H9 (cell line): Measurements from ENCODE around the gene ZNF304. TPM values are rescaled to one million over a fixed set of nuclear protein-coding genes. Genes with fewer than 3 reads are reported as not detected.

Experiments used
- DNase-seq: peaks from one replicate; pipeline ENCODE4 v3.0.0-alpha.2; 2017
- H2AFZ ChIP-seq: one replicate; pipeline ENCODE4 v1.6.1; 2013; ENCODE audit warnings: mild to moderate bottlenecking, low read length, control low read depth, moderate library complexity
- H2AK5ac ChIP-seq: 2 replicates; pipeline ENCODE4 v1.6.1; 2013; ENCODE audit warnings: low read length, control low read depth, mixed read lengths; ENCODE audit not compliant: insufficient read length
- H2BK120ac ChIP-seq: one replicate; pipeline ENCODE4 v1.6.1; 2013; ENCODE audit warnings: low read depth, mild to moderate bottlenecking, low read length, control low read depth, inconsistent platforms; ENCODE audit not compliant: poor library complexity, severe bottlenecking
- H2BK12ac ChIP-seq: 2 replicates; pipeline ENCODE4 v1.6.1; 2013; ENCODE audit warnings: low read length, control low read depth, mixed read lengths, low read depth; ENCODE audit not compliant: insufficient read length
- H2BK15ac ChIP-seq: 2 replicates; pipeline ENCODE4 v1.6.1; 2013; ENCODE audit warnings: low read depth, low read length, control low read depth
- H2BK20ac ChIP-seq: one replicate; pipeline ENCODE4 v1.6.1; 2013; ENCODE audit warnings: low read depth, mild to moderate bottlenecking, low read length, control low read depth, inconsistent platforms; ENCODE audit not compliant: poor library complexity, severe bottlenecking
- H2BK5ac ChIP-seq: 2 replicates; pipeline ENCODE4 v1.6.1; 2013; ENCODE audit warnings: low read length, control low read depth, mixed read lengths; ENCODE audit not compliant: insufficient read length
- H3K14ac ChIP-seq: 2 replicates; pipeline ENCODE4 v1.6.1; 2013; ENCODE audit warnings: low read length, control low read depth; ENCODE audit not compliant: insufficient read depth
- H3K18ac ChIP-seq: 2 replicates; pipeline ENCODE4 v1.6.1; 2013; ENCODE audit warnings: low read depth, mild to moderate bottlenecking, mixed read lengths, low read length, control low read depth; ENCODE audit not compliant: insufficient read length
- H3K23ac ChIP-seq: 2 replicates; pipeline ENCODE4 v1.6.1; 2013; ENCODE audit warnings: low read length, control low read depth, mixed read lengths, low read depth; ENCODE audit not compliant: insufficient read length
- H3K23me2 ChIP-seq: 2 replicates; pipeline ENCODE4 v1.6.1; 2013; ENCODE audit warnings: low read depth, mild to moderate bottlenecking, mixed read lengths, low read length, control low read depth; ENCODE audit not compliant: insufficient read length, poor library complexity, severe bottlenecking
- H3K27ac ChIP-seq: 2 replicates; pipeline ENCODE4 v1.5.1; 2013; ENCODE audit warnings: low read length, control low read depth, mixed read lengths, low read depth; ENCODE audit not compliant: insufficient read length
- H3K27me3 ChIP-seq: 2 replicates; pipeline ENCODE4 v1.6.1; 2013; ENCODE audit warnings: low read length, control low read depth, inconsistent platforms; ENCODE audit not compliant: insufficient read depth
- H3K4ac ChIP-seq: 2 replicates; pipeline ENCODE4 v1.6.1; 2013; ENCODE audit warnings: low read depth, mild to moderate bottlenecking, control low read depth, inconsistent platforms, low read length, moderate library complexity
- H3K4me1 ChIP-seq: 2 replicates; pipeline ENCODE4 v1.6.1; 2013; ENCODE audit warnings: low read length, control low read depth, inconsistent platforms; ENCODE audit not compliant: insufficient read depth
- H3K4me2 ChIP-seq: 2 replicates; pipeline ENCODE4 v1.6.1; 2013; ENCODE audit warnings: low read length, control low read depth, mixed read lengths; ENCODE audit not compliant: insufficient read length, insufficient read depth
- H3K56ac ChIP-seq: 2 replicates; pipeline ENCODE4 v1.6.1; 2013; ENCODE audit warnings: low read depth, mild to moderate bottlenecking, mixed read lengths, low read length, control low read depth; ENCODE audit not compliant: insufficient read length
- H3K79me1 ChIP-seq: 2 replicates; pipeline ENCODE4 v1.6.1; 2013; ENCODE audit warnings: low read depth, mild to moderate bottlenecking, moderate library complexity, low read length, control low read depth, inconsistent platforms; ENCODE audit not compliant: insufficient read depth, poor library complexity, severe bottlenecking
- H3K79me2 ChIP-seq: 2 replicates; pipeline ENCODE4 v1.6.1; 2013; ENCODE audit warnings: low read length, control low read depth, inconsistent platforms; ENCODE audit not compliant: insufficient read depth
- H3K9ac ChIP-seq: 2 replicates; pipeline ENCODE4 v1.6.1; 2013; ENCODE audit warnings: low read length, control low read depth, mixed read lengths; ENCODE audit not compliant: insufficient read length; ENCODE audit errors: extremely low read depth
- H3K9me3 ChIP-seq: one replicate; pipeline ENCODE4 v1.6.1; 2013; ENCODE audit warnings: low read depth, low read length, inconsistent platforms; ENCODE audit not compliant: control insufficient read depth
- H3T11ph ChIP-seq: one replicate; pipeline ENCODE4 v1.6.1; 2013; ENCODE audit warnings: mild to moderate bottlenecking, low read length, control low read depth, inconsistent platforms
- H4K20me1 ChIP-seq: one replicate; pipeline ENCODE4 v1.6.1; 2013; ENCODE audit not compliant: control insufficient read depth, insufficient read length, insufficient read depth
- H4K5ac ChIP-seq: 2 replicates; pipeline ENCODE4 v1.6.1; 2013; ENCODE audit warnings: low read depth, mild to moderate bottlenecking, mixed read lengths, low read length, control low read depth; ENCODE audit not compliant: insufficient read length
- H4K8ac ChIP-seq: replicated peaks from 2 replicates; pipeline ENCODE4 v1.6.1; 2013; ENCODE audit warnings: low read length, control low read depth, mixed read lengths, low read depth; ENCODE audit not compliant: insufficient read length
- H4K91ac ChIP-seq: 2 replicates; pipeline ENCODE4 v1.6.1; 2013; ENCODE audit warnings: low read depth, mild to moderate bottlenecking, moderate library complexity, mixed read lengths, low read length, control low read depth; ENCODE audit not compliant: insufficient read length
- H3K27ac Mint-ChIP-seq, 3 experiments: 2 replicates in 2 of 3; 3 replicates in 1 of 3; pipeline ENCODE4 v1.8.0; 2020 to 2021; ENCODE audit warnings: mixed read lengths in 3 of 3, mild to moderate bottlenecking in 1 of 3, moderate library complexity in 1 of 3
- H3K27me3 Mint-ChIP-seq: 2 replicates; pipeline ENCODE4 v1.8.0; 2021; ENCODE audit warnings: low read depth, mild to moderate bottlenecking, moderate library complexity, mixed read lengths
- H3K36me3 Mint-ChIP-seq, 3 experiments: 2 replicates in 2 of 3; 3 replicates in 1 of 3; pipeline ENCODE4 v1.8.0; 2020 to 2021; ENCODE audit warnings: low read depth in 3 of 3, mixed read lengths in 3 of 3; ENCODE audit not compliant: insufficient read depth in 1 of 3
- H3K4me1 Mint-ChIP-seq, 2 experiments: 2 replicates each; pipeline ENCODE4 v1.8.0; 2020; ENCODE audit warnings: mixed read lengths in 2 of 2
- H3K4me3 Mint-ChIP-seq, 2 experiments: 2 replicates in 1 of 2; 3 replicates in 1 of 2; pipeline ENCODE4 v1.8.0; 2020 to 2021; ENCODE audit warnings: mild to moderate bottlenecking in 2 of 2, mixed read lengths in 2 of 2, moderate library complexity in 1 of 2
- H3K9me3 Mint-ChIP-seq, 2 experiments: 2 replicates in 1 of 2; 3 replicates in 1 of 2; pipeline ENCODE4 v1.8.0; 2020; ENCODE audit warnings: mild to moderate bottlenecking in 2 of 2, mixed read lengths in 2 of 2, moderate library complexity in 1 of 2
- WGBS: extraction: QIAGEN DNeasy Blood & Tissue Kit; methylation state at CpG from one replicate; pipeline ENCODE4 v1.1.7; 2013; ENCODE audit warnings: missing lambda C conversion rate, low lambda C conversion rate, mixed read lengths; ENCODE audit not compliant: insufficient read length; ENCODE audit errors: extremely low coverage; 5-methylcytosine and 5-hydroxymethylcytosine counted together
- total RNA-seq: library from RNA; stranded (reverse); gene quantifications from 2 replicates; pipeline ENCODE4 v1.2.1, GENCODE V29; 2021
- TF ChIP-seq, protein P1 (sequence below): fragments of 200-600 bp; sonication (generic); conservative IDR thresholded peaks from 3 replicates; pipeline ENCODE4 v1.8.0; 2021; ENCODE audit warnings: antibody characterized with exemption, mild to moderate bottlenecking

ZNF304 gene
- total RNA-seq, 1 experiment from 2014 or later = 13.5 TPM

DNA sequence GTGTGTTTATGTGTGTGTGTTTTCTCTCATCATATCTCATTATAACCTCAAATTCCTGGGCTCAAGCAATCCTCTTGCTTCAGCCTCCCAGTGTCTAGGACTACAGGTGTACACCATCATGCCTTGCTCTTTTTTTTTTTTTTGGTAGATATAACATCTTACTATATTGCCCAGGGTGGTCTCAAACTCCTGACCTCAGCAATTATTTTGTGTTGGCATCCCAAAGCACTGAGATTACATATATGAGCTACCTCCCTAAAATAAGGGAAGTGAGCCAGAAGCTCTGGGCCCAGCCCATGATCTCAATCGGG lies 31.2 kb upstream of the ZNF304 start:
- H2BK5ac ChIP-seq = no peak overlapping the region
- no peak for DNase-seq
- H3K4me3 Mint-ChIP-seq = peak overlapping the region; percentile 80 to 90
- H3K9ac ChIP-seq = peak overlapping the region; percentile 63
- H3K36me3 Mint-ChIP-seq = peaks cover under 1 to 13% (median 10%) of the 10 kb centered on the region in 3 experiments
- no peak overlapping the region for H2BK120ac ChIP-seq
- no peak overlapping the region for H3K18ac ChIP-seq
- no peak overlapping the region for H2AFZ ChIP-seq
- peak overlapping the region; percentile 84 to 99 (median 94) for H3K27ac Mint-ChIP-seq
- H3K4me2 ChIP-seq = peak overlapping the region; percentile 56
- no peaks in the 10 kb centered on the region for H4K20me1 ChIP-seq
- no peaks in the 10 kb centered on the region for H3K27me3 ChIP-seq
- H3K14ac ChIP-seq = no peak overlapping the region
- H3K27me3 Mint-ChIP-seq = peaks cover 19% of the 10 kb centered on the region
- H3K4ac ChIP-seq = no peak overlapping the region
- no peak overlapping the region for H2BK15ac ChIP-seq
- no peak overlapping the region for H3K23ac ChIP-seq
- no peaks in the 10 kb centered on the region for H3K9me3 ChIP-seq
- peaks cover 23 to 31% of the 10 kb centered on the region in 2 experiments for H3K4me1 Mint-ChIP-seq
- H3K27ac ChIP-seq = no peak overlapping the region
- no peak overlapping the region for H2BK12ac ChIP-seq
- peaks cover 2% of the 10 kb centered on the region; the same call in 1 of the 2 replicates for H3K79me2 ChIP-seq
- TF ChIP-seq, protein P1, sequence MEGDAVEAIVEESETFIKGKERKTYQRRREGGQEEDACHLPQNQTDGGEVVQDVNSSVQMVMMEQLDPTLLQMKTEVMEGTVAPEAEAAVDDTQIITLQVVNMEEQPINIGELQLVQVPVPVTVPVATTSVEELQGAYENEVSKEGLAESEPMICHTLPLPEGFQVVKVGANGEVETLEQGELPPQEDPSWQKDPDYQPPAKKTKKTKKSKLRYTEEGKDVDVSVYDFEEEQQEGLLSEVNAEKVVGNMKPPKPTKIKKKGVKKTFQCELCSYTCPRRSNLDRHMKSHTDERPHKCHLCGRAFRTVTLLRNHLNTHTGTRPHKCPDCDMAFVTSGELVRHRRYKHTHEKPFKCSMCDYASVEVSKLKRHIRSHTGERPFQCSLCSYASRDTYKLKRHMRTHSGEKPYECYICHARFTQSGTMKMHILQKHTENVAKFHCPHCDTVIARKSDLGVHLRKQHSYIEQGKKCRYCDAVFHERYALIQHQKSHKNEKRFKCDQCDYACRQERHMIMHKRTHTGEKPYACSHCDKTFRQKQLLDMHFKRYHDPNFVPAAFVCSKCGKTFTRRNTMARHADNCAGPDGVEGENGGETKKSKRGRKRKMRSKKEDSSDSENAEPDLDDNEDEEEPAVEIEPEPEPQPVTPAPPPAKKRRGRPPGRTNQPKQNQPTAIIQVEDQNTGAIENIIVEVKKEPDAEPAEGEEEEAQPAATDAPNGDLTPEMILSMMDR = no peak
- WGBS = no CpG with 5 or more reads among the region's 1 CpG
- no peaks in the 10 kb centered on the region for H3K23me2 ChIP-seq
- no peak overlapping the region for H3K56ac ChIP-seq
- H2BK20ac ChIP-seq = no peak overlapping the region
- no peak overlapping the region for H4K91ac ChIP-seq
- H3T11ph ChIP-seq = no peak overlapping the region
- H3K79me1 ChIP-seq = no peaks in the 10 kb centered on the region
- no peaks in the 10 kb centered on the region for H3K9me3 Mint-ChIP-seq
- no peak overlapping the region for H2AK5ac ChIP-seq
- H4K5ac ChIP-seq = no peak overlapping the region
- H3K4me1 ChIP-seq = no peaks in the 10 kb centered on the region
- H4K8ac ChIP-seq = no peak overlapping the region
